Measurements from ENCODE around the gene OR52N1. TPM values are rescaled to one million over a fixed set of nuclear protein-coding genes. Genes with fewer than 3 reads are reported as not detected.
A peak's percentile ranks its signal among the peaks of the same experiment; 100 is the strongest.

The OR52N1 gene
- total and polyA plus RNA-seq, 2 donors (not counting 3 experiments of a cell fraction or from before 2014, with no cell fraction given) = not detected

GRCh38 chr11:5809122-5809519 is 18.1 kb upstream of the OR52N1 start:
- no peak overlapping the region for H3K9ac ChIP-seq (replicated peaks; ENCODE audit: extremely low read depth, insufficient read depth, low read length)
- H3K9me1 ChIP-seq (replicated peaks; ENCODE audit: control insufficient read depth, extremely low read depth, insufficient read depth, low read length) = no peaks in the 10 kb centered on the region
- intact Hi-C loops (cut with micrococcal nuclease) = loop anchor here (2.0 kb wide), 4 partner anchors 124 to 1182 kb away; partner anchors contain the start of gene TRIM5
- H3K9me3 ChIP-seq (replicated peaks; ENCODE audit: control insufficient read depth, insufficient read depth, low read length) = no peaks in the 10 kb centered on the region
- peak overlapping the region; percentile 63 for H3K4me2 ChIP-seq (ENCODE audit: insufficient read depth, low read length)
- no peak overlapping the region for H3K27ac ChIP-seq (ENCODE audit: insufficient read depth, low read depth, low read length)
- dilution Hi-C loops (cut with MboI; ENCODE audit: extremely low pct_ligation_motif_present, low sequenced_read_pairs) = no loop called here
- no TSS peak for BruUV-seq (replicated peaks)
- H3K79me2 ChIP-seq (ENCODE audit: control insufficient read depth, insufficient read depth, low read length) = no peaks in the 10 kb centered on the region
- peak overlapping the region in 2 of 3 experiments; percentile 22 to 50 for H3K4me3 ChIP-seq (replicated peaks in 1 of 3; ENCODE audit: insufficient read depth in 1 of 3, low read depth in 1 of 3, low read length in 3 of 3)
- TF ChIP-seq POLR2A (IDR thresholded peaks at IDR 0.05; ENCODE audit: low read depth, low read length) (no peak), CTCF (IDR thresholded peaks at IDR 0.05; ENCODE audit: extremely low read depth in 1 of 2, insufficient read depth in 1 of 2, low read depth in 1 of 2, low read length in 2 of 2) (no peak)
- POLR2A ChIA-PET = no interaction called here
- peaks cover 0 to 3% of the 10 kb centered on the region in 2 experiments for H3K27me3 ChIP-seq (ENCODE audit: control insufficient read depth in 2 of 2, insufficient read depth in 2 of 2, low read length in 2 of 2)
- DNase-seq (ENCODE audit: low read depth, low spot score) = peak; percentile 4
- no peaks in the 10 kb centered on the region for H4K20me1 ChIP-seq (replicated peaks; ENCODE audit: control insufficient read depth, extremely low read depth, insufficient read depth, low read length)
- peaks cover 7% of the 10 kb centered on the region for H3K4me1 ChIP-seq (ENCODE audit: control insufficient read depth, extremely low read depth, insufficient read depth, low read length)
- H3K36me3 ChIP-seq (ENCODE audit: control insufficient read depth in 2 of 2, extremely low read depth in 1 of 2, insufficient read depth in 2 of 2, low read length in 2 of 2) = no peaks in the 10 kb centered on the region
- FAIRE-seq = no peak
- H2AFZ ChIP-seq (ENCODE audit: low read depth, low read length) = peak overlapping the region; percentile 89
- CTCF ChIA-PET = interaction anchor here (0.8 to 2.9 kb wide), 10 partner anchors 10 to 1172 kb away, joined by 3 to 38 read pairs (median 5); partner anchors contain the start of genes OR51D1 and TRIM5

DNA sequence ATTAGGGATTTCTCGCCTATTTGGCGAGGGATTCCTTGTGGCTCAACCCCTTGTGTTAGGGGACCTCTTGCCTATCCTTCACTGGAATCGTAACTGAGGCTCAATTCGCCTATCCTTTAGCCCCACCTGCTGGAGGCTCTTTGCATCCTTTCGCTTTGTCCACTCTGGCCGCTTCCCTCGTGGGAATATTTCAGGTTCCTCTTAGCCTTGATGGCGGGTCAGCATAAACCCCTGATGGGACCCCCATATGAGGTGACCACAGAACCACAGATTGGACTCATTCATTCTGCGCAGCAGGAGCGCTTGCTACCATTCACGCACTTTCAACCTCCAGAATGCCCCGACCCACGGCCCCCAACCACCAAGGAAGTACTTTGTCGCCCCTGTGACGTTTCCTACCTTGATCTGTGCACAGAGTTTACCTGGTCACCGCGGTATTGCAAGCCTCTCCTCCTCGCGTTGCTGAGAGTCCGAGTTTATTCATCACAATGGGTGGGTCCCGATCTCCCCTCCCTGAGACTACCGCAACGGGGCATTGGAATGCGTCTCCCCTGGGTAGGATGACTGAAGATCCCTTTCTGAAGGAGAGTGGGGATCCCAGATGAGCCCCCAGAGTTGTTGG is 17.5 kb upstream of the OR52N1 start, which contains the start of gene OR52N2:
TSS of gene OR52N2 (plus strand) at position 425 of the 622 bp plus-strand sequence. CDS start 11,412 bp downstream, outside the sequence.
- TF ChIP-seq MAX (IDR thresholded peaks at IDR 0.05; ENCODE audit: insufficient read depth, insufficient read length) (no peak), GATA2 (IDR thresholded peaks at IDR 0.05; ENCODE audit: insufficient read depth, insufficient read length, low read depth, low read length) (no peak), CTCF (IDR thresholded peaks at IDR 0.05; ENCODE audit: extremely low read depth in 1 of 2, insufficient read depth in 1 of 2, low read depth in 1 of 2, low read length in 2 of 2) (peak; percentile 76 to 77), MYC (IDR thresholded peaks at IDR 0.05; ENCODE audit: low read depth, low read length) (no peak), POLR2AphosphoS5 (IDR thresholded peaks at IDR 0.05; ENCODE audit: insufficient read depth, low read depth, low read length) (no peak), JUN (IDR thresholded peaks at IDR 0.05; ENCODE audit: borderline replicate concordance, insufficient read depth, insufficient read length, low read depth) (no peak), POLR2A (IDR thresholded peaks at IDR 0.05; ENCODE audit: low read depth, low read length) (no peak), EZH2 (IDR thresholded peaks at IDR 0.05; ENCODE audit: borderline replicate concordance, low read depth, low read length, severe bottlenecking) (no peak)
- CTCF ChIA-PET = interaction anchor here (0.8 to 2.9 kb wide), 5 partner anchors 14 to 1172 kb away, joined by 3 to 38 read pairs (median 10); partner anchors contain the start of genes OR51D1 and TRIM5
- H3K4me1 ChIP-seq (ENCODE audit: control insufficient read depth, extremely low read depth, insufficient read depth, low read length) = peaks cover 7% of the 10 kb centered on the region
- peak within 1 kb of the TSS; percentile 63 for H3K4me2 ChIP-seq (ENCODE audit: insufficient read depth, low read length)
- H3K27me3 ChIP-seq (ENCODE audit: control insufficient read depth in 2 of 2, insufficient read depth in 2 of 2, low read length in 2 of 2) = peaks cover 0 to 3% of the 10 kb centered on the region in 2 experiments
- H3K27ac ChIP-seq (ENCODE audit: insufficient read depth, low read depth, low read length) = no peak within 1 kb of the TSS
- H3K9ac ChIP-seq (replicated peaks; ENCODE audit: extremely low read depth, insufficient read depth, low read length) = no peak within 1 kb of the TSS
- no peaks in the 10 kb centered on the region for H3K9me1 ChIP-seq (replicated peaks; ENCODE audit: control insufficient read depth, extremely low read depth, insufficient read depth, low read length)
- no peaks in the 10 kb centered on the region for H3K79me2 ChIP-seq (ENCODE audit: control insufficient read depth, insufficient read depth, low read length)
- no TSS peak for BruUV-seq (replicated peaks)
- H3K9me3 ChIP-seq (replicated peaks; ENCODE audit: control insufficient read depth, insufficient read depth, low read length) = no peaks in the 10 kb centered on the region
- FAIRE-seq = peak; percentile 80
- dilution Hi-C loops (cut with MboI; ENCODE audit: extremely low pct_ligation_motif_present, low sequenced_read_pairs) = no loop called here
- intact Hi-C loops (cut with micrococcal nuclease) = loop anchor here (1.0 to 2.0 kb wide), 9 partner anchors 124 to 1182 kb away; partner anchors contain the start of genes OR51D1 and TRIM5
- H3K36me3 ChIP-seq (ENCODE audit: control insufficient read depth in 2 of 2, extremely low read depth in 1 of 2, insufficient read depth in 2 of 2, low read length in 2 of 2) = no peaks in the 10 kb centered on the region
- POLR2A ChIA-PET = no interaction called here
- DNase-seq (ENCODE audit: low read depth, low spot score) = peak; percentile 72
- H2AFZ ChIP-seq (ENCODE audit: low read depth, low read length) = peak within 1 kb of the TSS; percentile 89
- H4K20me1 ChIP-seq (replicated peaks; ENCODE audit: control insufficient read depth, extremely low read depth, insufficient read depth, low read length) = no peaks in the 10 kb centered on the region
- H3K4me3 ChIP-seq (replicated peaks in 1 of 3; ENCODE audit: insufficient read depth in 1 of 3, low read depth in 1 of 3, low read length in 3 of 3) = peak within 1 kb of the TSS; percentile 7 to 50 (median 22)
